ENCODE data around the gene CR1L. TPM values are rescaled to one million over a fixed set of nuclear protein-coding genes. Genes with fewer than 3 reads are reported as not detected.

The CR1L gene
- total and polyA plus RNA-seq, 2 of the 8 experiments (the other 6 are each of a cell fraction or from before 2014, with no cell fraction given) = 0.39 TPM; not detected in 1

- no peak overlapping the region for H3K18ac ChIP-seq (ENCODE audit: extremely low read depth, low read length)
- peaks cover 10 to 97% (median 59%) of the 10 kb centered on the region in 4 experiments for H3K36me3 ChIP-seq (ENCODE audit: control insufficient read depth in 2 of 4, insufficient read depth in 4 of 4, low read length in 3 of 4)
- no peak overlapping the region for H4K91ac ChIP-seq (replicated peaks; ENCODE audit: insufficient read length, low read length)
- CTCF ChIA-PET (ENCODE audit: partially characterized antibody) = interaction anchor here (2.2 kb wide), 1 partner anchor 33 kb away, joined by 9 read pairs; no protein-coding TSS in a partner anchor
- no peak overlapping the region for H4K8ac ChIP-seq (ENCODE audit: extremely low read depth, insufficient read depth, low read length)
- 91% methylated on average over 9 of the region's 9 CpGs; no CpG with 5 or more reads in 1 of the 2 experiments for WGBS, 2 experiments (ENCODE audit: extremely low coverage in 1 of 2, insufficient coverage in 1 of 2, insufficient read length in 1 of 2, insufficient replicate concordance in 2 of 2, low coverage in 1 of 2, low lambda C conversion rate in 2 of 2, missing lambda C conversion rate in 1 of 2)
- H3K23ac ChIP-seq (ENCODE audit: insufficient read length) = no peak overlapping the region
- no peaks in the 10 kb centered on the region for H3K9me3 ChIP-seq (ENCODE audit: insufficient read depth in 2 of 2, low read depth in 1 of 2, low read length in 1 of 2)
- no peak overlapping the region for H3K9ac ChIP-seq (replicated peaks in 1 of 4; ENCODE audit: extremely low read depth in 1 of 4, low read depth in 3 of 4, low read length in 3 of 4)
- H3K14ac ChIP-seq (ENCODE audit: insufficient read length) = no peak overlapping the region
- POLR2A ChIA-PET (ENCODE audit: partially characterized antibody) = no interaction called here
- no peaks in the 10 kb centered on the region for H3K23me2 ChIP-seq (ENCODE audit: low read depth, low read length)
- no peak overlapping the region for H3K4me2 ChIP-seq (ENCODE audit: insufficient read depth in 1 of 2, low read depth in 2 of 2, low read length in 2 of 2)
- no peak overlapping the region for H3K27ac ChIP-seq (ENCODE audit: low read depth, low read length)
- H2BK20ac ChIP-seq (ENCODE audit: low read length) = no peak overlapping the region
- H3K79me1 ChIP-seq (ENCODE audit: low read depth, low read length) = no peaks in the 10 kb centered on the region; the same call in 1 of the 2 replicates
- FAIRE-seq (no peak), DNase-seq (ENCODE audit: low read depth in 1 of 2, low spot score in 2 of 2) (no peak)
- H2BK12ac ChIP-seq (ENCODE audit: low read depth, low read length) = no peak overlapping the region
- H3K4ac ChIP-seq (replicated peaks; ENCODE audit: insufficient read length, low read depth, low read length) = no peak overlapping the region
- no peak overlapping the region for H3K4me3 ChIP-seq (ENCODE audit: extremely low read depth in 1 of 4, insufficient read depth in 2 of 4, low read depth in 3 of 4, low read length in 4 of 4)
- H2BK120ac ChIP-seq (replicated peaks; ENCODE audit: low read depth, low read length) = no peak overlapping the region
- peaks cover 4 to 6% of the 10 kb centered on the region in 2 experiments for H4K20me1 ChIP-seq (replicated peaks in 1 of 2; ENCODE audit: control insufficient read depth in 1 of 2, insufficient read depth in 2 of 2, low read length in 2 of 2)
- no peak overlapping the region for H4K5ac ChIP-seq (ENCODE audit: insufficient read length, low read depth, low read length)
- no peak overlapping the region for H3K56ac ChIP-seq (replicated peaks; ENCODE audit: insufficient read length, low read depth, low read length)
- H3K79me2 ChIP-seq (ENCODE audit: control insufficient read depth in 1 of 2, insufficient read depth in 2 of 2, low read length in 2 of 2) = peaks cover 0 to 17% of the 10 kb centered on the region in 2 experiments; a peak in 2 of 4 replicates
- H3K4me1 ChIP-seq (replicated peaks in 1 of 4; ENCODE audit: control insufficient read depth in 3 of 4, insufficient read depth in 4 of 4, low read length in 3 of 4) = no peaks in the 10 kb centered on the region
- no peak overlapping the region for H2BK15ac ChIP-seq (ENCODE audit: low read length)
- H2AFZ ChIP-seq (ENCODE audit: low read length) = no peak overlapping the region
- H3K27me3 ChIP-seq (replicated peaks in 1 of 4; ENCODE audit: control insufficient read depth in 3 of 4, extremely low read depth in 1 of 4, insufficient read depth in 3 of 4, low read length in 3 of 4) = no peaks in the 10 kb centered on the region
- no peak overlapping the region for H2AK5ac ChIP-seq (ENCODE audit: low read depth, low read length)
- no peak overlapping the region for H2BK5ac ChIP-seq (ENCODE audit: low read depth, low read length)
- TF ChIP-seq YY1 (IDR thresholded peaks at IDR 0.05; ENCODE audit: low read depth, low read length) (no peak), POLR2A (IDR thresholded peaks at IDR 0.05; ENCODE audit: control extremely low read depth in 1 of 2, low read depth in 2 of 2, low read length in 2 of 2) (no peak), ASH2L (IDR thresholded peaks at IDR 0.05; ENCODE audit: low read length) (no peak), SP1 (IDR thresholded peaks at IDR 0.05; ENCODE audit: low read depth, low read length) (no peak), USF2 (IDR thresholded peaks at IDR 0.05; ENCODE audit: low read length) (no peak), ATF2 (IDR thresholded peaks at IDR 0.05; ENCODE audit: low read length) (no peak), JUN (IDR thresholded peaks at IDR 0.05; ENCODE audit: low read depth, low read length) (no peak), RNF2 (IDR thresholded peaks at IDR 0.05; ENCODE audit: borderline replicate concordance, low read depth, low read length, missing control alignments, poor library complexity, severe bottlenecking) (no peak), SIN3A (conservative IDR thresholded peaks at IDR 0.05 in 1 of 2, IDR thresholded peaks at IDR 0.05 in 1 of 2; ENCODE audit: low read depth in 1 of 2, low read length in 2 of 2) (no peak), RBBP5 (IDR thresholded peaks at IDR 0.05; ENCODE audit: borderline replicate concordance, low read depth, low read length) (no peak), SIRT6 (IDR thresholded peaks at IDR 0.05; ENCODE audit: low read length) (no peak)
These were observed 119.0 kb downstream of the CR1L start for GRCh38 chr1:207763972-207764371.
